Astrocyte (in vitro differentiated cells and primary cell): ENCODE measurements around the gene C19orf38.

Experiments used
- CTCF ChIP-seq: IDR thresholded peaks from 2 replicates; pipeline ENCODE4 v1.5.1; 2011; ENCODE audit warnings: low read depth, mild to moderate bottlenecking, inconsistent platforms, low read length, moderate library complexity; ENCODE audit not compliant: insufficient read depth
- EZH2 ChIP-seq: IDR thresholded peaks from 2 replicates; pipeline ENCODE4 v1.6.1; 2012; ENCODE audit warnings: mild to moderate bottlenecking, low read length, inconsistent platforms; ENCODE audit not compliant: insufficient read depth

- TF ChIP-seq CTCF (no peak), EZH2 (no peak)
These were observed 63.6 kb downstream of the C19orf38 start for GRCh38 chr19:10911579-10912363.
